Nucleus accumbens (tissue), 56 donors: ENCODE data around the gene RS1.

Experiments used
- DNase-seq, 56 donors: peaks; one replicate each; lab custom pipeline; 2025; lab: John Stamatoyannopoulos, UW

Gene RS1

DNA sequence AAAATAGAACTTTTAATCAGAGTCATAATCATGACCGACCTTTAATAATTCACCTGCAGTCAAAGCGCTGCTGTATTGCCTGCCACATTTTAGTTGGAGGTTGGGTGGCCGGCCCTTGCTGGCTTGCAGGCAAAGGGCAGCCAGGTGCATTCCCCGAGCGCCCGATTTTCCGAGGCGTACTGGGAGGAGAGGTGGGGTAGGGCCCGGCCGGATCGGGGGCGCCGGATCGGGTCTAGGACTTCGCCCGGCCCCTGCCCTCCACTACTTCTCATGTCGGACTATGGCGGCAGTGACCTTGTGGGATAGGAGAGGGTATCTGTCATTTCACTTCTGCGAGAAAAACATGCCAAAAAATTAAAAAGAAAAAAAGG, 2.5 kb upstream of the RS1 start:
- DNase-seq = peak in 28 of 56 donors; percentile 1 to 57 (median 17)

DNA sequence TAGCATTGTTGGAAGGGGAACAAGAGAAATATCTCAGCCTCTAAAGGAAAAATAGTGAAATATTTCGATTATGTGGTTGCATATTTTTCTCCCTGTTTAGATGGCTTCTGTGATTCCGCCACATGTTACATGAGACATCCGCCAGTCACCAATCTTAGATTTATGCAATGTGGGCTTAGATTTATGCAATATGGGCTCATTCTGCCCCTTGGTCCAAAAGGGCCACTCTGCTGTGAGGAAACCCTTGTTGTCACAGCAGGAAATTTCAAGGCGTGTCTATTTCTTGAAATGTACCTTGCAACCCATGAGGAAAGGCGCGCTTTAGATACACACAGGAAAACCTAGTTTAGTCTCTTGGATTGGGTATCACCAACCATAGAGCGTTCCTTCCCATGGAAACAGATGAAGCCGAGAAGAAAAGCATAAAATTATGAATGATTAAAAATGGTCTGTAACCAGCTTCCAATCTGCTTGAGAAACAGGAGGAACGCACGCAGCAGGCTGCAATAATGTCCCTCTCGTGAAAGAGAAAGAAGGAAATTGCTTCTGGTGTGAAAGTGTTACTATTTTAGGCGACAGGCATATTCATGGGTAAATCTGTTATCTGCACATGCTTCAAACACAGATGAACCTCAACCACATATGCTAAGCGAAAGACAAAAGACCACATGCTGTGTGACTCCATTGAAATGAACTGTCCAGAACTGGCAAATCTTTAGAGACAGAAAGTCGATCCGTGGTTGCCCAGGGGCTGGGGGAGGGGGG, 3.7 kb downstream of the RS1 start:
- no peak for DNase-seq

DNA sequence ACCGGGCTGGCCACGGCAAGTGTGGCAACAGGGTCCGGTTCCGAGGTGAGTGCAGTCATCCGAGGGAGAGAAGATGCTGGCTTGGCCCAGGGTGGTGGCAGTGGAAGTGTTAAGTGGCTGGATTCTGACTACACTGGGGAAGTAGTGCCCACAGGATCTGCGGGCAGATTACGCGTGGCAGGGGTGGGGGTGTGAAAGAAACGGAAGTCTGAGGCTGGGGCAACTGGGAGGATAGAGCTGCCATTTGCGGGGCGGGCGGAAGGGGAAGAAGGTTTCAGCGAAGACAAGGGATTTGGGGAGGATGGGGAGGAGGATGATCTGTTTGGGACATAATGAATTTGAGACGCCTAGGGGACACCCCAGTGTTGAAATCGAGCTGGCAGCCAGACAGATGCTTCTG, 5.3 kb downstream of the RS1 start:
- no peak for DNase-seq

DNA sequence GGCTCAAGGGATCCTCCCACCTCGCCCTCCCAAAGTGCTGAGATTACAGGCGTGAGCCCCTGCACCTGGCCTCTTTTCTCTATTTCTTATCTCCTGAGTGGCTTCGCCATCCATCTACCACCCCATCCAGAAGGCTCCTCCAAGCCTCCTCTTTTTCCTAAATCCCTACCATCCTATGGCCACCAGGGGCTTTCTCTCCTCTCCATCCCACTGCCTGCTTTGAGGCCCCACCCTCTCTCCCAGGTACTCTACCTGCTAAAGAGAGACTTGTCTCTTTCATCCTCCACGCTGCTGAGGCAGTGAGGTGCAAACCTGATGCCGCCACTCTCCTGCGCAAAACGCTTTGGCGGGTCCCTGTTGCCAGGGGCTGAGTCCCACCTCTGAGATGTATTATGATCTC, 7.0 kb downstream of the RS1 start:
- no peak for DNase-seq

DNA sequence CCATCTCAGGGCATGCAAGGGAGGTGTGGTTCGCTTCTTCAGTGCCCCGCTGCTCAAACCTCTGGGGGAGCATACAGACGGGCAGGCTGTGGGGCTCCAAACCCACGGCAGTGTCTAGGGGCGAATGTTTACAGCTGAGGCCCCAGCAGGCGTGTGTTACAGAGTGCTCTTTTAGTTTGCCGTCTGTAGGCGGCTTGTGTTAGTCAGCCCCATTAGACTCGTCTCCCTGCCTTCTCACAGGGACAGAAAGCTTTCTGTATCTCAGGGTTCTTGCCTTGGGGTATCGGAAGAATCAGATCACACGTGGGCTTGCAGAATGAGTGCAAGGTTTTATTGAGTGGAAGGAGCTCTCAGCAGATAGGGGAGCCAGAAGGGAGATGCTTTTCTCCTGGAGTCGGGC, 10.6 kb downstream of the RS1 start:
- peak in 3 of 56 donors; percentile 8 to 19 (median 16) for DNase-seq

DNA sequence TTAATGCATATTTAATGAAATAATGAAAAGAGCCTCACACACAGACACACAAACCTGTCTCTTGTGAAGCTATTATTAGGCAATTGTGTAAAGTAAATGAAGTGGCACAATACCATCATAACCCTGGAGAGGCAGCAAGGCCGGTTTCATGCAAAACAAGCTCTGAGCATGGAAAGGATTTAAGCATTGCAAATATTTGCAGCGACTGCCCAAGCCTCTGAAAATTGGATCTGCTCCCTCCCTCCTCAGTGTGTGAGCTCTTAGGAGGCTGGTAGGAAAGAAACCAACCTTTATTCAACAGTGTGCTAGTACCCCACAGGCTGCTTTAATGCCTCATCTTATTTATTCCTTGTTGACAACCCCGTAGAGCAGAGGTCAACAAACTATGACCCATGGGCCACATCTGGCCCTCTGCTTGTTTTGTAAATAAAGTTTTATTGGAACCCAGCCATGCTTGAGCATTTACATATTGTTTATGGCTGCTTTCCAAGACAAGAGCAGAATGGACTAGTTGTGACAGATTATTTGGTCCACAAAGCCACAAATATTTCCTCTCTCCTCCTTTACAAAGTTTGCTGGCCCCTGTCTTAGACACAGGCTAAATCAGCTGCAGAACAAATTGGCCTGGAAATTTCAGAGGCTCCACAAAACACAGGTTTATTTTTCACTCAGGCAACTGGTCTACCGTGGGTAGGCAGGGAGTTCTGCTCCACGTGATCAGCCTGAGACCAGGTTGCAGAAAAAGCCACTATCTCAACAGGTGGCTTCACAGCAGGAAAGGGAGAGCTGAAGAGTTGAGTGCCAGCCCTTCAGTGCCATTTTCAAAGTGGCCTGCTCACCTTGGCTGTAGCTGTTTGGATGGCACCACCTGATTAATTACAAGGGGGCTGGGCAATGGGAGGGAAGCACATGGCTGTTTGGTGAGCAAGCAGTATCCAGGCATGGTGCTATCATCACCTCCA, 16.8 kb downstream of the RS1 start:
- no peak for DNase-seq

DNA sequence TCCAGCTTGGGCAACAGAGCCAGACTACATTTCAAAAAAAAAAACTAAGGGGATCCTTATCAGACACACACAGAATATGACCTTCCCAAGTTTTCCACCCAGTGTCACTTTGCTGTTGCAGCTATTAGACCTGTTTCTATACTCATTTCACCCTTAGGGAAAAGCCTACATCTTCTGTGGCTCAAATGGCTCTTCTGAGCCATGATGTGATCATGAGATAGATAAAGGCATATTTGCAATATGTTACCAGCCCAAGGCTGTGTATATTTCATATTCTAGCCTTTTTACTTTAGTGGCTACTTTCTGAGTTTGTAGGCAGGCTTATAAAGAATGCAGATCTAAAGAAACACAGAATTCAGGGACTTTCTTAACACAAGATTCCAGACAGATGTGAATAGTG, 19.3 kb downstream of the RS1 start:
- DNase-seq = no peak

DNA sequence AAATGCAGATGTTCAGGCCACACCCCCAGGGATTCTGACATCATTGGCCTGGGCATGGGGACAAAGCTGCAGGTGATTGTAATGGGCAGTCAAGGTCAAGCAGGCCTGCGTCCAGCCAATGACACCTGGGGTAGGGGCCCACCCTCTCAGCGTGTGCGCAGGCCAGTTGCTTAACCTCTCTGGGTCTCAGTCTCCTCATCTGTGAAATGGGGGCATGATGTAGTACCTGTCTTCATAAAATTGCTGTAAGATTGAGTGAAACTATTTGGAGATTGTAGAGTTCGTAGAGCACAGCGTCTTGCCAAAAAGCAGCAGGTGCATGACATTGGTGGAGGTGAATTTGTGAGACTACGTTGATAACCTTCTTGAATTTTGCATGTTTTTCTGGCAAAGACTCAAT, 21.2 kb downstream of the RS1 start:
- no peak for DNase-seq

DNA sequence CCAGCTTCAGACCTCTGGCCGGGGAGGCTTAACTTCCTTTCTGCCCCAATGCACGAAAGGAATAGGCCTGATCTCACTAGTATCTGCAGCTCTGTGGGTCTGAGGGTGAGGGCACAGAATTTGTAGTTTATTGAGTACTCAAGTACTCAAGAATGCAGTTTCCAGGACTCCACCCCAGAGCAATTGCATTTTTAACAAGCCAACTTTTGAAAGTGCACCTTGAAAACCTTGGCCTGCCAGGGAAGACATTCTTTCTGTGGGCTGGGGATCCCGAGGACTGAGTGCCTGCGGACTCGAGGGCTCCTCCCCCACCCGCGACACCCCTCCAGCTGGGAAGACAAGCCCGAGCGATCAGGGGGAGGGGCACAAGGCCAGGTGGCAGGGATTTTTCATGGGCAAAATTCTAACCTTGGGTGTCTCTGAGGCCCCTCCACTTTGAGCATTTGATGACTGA, 22.4 kb downstream of the RS1 start:
- no peak for DNase-seq

DNA sequence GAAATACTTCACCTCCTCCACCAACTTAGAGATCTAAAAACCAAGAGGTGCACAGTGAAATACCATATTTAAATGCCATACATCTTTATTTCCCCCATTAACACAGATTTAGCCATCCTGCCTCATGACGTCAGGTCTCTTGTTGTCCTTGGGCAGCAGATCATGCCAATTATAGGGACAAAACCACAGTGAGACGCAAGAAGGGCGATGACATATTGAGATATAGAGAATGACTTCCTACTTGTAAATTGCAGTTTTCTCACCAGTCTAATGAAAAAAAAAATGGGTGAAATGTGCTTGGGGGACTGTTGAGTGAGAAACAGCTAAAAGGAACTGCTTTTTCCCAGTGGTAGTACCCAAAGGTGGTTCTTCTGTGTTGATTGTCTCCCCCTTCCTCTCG, 24.3 kb downstream of the RS1 start:
- DNase-seq = no peak

DNA sequence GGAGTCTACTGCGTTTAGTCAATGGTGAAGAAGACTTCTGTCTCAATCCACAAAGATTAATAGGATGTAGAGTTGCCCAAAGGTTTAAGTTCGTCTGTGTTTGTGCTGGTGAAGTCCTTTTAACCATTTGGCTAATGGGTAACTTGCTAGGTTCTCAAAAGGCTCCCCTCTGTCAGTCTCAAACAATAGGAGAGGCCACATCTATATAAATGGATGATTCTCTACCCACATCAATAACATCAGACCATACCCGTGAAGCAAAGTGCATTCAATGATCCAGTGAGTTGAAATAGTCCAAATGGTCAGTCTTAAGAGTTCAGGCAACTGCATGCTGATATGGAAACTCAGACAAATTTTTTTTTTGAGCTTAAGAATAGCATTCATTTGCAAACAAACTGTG, 28.1 kb downstream of the RS1 start:
- DNase-seq = no peak

DNA sequence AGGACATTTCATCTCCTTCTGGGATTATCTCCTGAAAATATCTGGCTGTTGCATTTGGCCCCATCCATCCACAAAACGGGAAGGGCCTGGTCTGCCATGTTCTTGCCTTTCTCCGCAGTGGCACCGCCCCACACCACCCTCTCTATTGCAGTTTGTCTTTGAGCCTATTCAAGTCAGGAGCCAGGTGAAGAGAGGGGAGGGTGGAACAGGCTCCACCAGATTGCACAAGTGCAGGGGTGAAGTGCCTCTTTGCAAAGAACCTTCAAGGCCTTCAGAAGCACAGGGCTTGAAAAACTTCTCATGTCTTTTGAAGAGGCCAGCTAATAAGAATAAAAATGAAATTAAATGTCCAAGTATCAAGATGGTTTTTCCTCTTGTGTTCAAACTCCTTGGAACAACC, 28.7 kb downstream of the RS1 start:
- no peak for DNase-seq

DNA sequence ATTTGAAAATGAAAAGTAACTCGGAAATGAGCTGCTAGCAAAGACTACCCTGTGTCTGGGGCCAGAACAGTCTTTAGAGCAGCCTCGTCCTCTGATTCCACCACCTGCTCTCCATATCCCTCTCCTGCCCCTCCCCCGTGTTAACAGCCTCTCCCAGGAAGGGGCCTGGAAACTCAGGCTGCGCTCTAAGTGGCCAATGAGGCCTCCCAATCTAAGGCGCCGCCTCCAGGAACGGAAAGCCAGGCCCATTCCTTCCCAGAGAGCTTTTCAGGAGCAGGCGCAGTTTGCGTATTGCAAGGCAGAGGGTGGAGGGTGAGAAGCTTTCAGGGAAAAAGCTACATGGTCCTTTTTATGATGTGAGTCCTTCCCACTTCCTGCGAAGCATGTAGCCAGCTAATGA, 31.2 kb downstream of the RS1 start:
- DNase-seq = no peak

DNA sequence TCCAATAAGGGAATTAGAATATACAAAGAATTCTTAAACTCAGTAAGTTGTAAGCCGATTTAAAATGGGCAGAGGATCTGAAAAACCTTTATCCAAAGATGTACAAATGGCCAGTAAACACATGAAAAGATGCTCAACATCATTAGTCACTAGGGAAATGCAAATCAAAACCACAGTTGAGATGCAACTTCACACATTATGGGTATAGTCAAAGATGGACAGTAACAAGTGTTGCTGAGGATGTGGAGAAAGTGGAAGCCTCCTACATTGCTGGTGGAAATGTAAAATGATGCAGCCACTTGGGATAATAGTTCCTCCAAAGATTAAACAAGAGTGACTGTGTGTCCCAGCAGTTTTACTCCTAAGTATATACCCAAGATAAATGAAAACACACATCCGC, 32.6 kb downstream of the RS1 start:
- no peak for DNase-seq

DNA sequence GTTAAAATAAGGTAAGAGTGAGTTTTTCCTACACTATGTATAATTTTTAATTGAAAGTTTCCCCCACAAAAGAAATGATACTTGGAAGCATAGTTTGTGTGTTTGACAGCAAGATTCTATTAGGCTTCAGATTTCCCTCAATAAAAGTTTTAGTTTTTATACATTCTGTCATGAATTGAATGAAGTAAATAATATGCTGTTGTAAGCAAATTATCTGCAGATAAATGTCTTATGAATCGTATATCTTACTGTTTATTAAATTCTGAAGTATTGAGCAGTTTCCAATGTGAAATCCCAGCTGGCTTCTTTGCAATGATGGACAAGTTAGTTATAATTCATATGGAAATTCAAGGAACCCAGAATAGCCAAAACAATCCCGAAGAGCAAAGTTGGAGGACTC, 33.5 kb downstream of the RS1 start:
- DNase-seq = no peak

DNA sequence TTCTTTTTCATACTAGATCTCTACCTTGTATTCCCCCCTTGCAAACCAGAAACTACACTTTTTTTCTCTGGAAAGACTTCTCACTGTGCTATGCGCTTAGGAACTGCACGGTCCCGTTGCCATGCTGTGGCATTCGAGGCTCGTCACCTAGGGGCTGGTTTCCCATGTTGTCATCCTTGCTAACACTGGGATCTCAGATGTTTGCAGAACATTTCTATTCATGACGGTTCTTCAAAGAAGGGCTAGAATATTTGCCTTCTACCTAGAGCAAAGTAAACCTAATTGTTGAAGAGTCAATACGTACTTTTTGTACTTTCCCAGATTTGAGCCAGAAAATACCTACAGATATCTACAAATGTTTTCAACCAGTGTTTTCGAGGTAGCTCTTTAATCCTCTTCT, 41.0 kb downstream of the RS1 start:
- DNase-seq = no peak

DNA sequence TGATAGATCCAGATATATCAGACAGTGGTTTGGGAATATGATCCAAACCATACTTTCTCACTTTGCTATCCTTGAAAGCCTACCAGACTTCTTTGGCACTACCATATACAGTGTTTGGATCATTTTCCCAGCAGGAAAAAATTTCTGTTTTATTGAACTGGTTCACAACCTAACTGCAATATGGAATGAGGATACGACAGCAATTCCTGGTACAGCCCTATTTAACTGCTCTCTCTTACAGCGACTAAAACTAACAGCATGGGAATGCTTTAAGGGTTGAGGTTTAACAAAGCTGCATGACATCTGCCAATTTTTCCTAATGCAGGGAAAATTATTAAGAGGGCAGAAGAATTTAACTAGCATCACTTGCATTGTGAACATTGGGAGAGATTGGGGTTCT, 47.3 kb downstream of the RS1 start:
- no peak for DNase-seq

DNA sequence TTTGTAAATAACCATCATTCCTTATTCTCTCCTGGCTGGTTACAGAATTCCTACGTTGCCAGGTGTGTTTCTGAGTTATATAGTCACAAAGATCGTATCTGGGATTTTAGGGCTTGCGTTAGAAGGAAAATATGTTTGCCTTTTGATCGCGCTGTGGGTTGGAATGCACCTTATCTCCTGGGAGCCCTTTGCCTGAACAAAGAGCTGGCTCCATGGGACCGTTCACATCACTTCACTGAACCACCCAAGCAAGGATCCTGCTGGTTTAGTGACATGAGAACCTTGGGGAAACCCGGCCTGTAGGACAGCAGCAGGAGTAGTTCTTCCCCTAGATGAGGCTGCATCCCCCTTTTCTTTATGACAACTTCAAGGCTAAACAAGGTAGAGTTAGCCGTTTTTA, 51.6 kb downstream of the RS1 start:
- no peak for DNase-seq

DNA sequence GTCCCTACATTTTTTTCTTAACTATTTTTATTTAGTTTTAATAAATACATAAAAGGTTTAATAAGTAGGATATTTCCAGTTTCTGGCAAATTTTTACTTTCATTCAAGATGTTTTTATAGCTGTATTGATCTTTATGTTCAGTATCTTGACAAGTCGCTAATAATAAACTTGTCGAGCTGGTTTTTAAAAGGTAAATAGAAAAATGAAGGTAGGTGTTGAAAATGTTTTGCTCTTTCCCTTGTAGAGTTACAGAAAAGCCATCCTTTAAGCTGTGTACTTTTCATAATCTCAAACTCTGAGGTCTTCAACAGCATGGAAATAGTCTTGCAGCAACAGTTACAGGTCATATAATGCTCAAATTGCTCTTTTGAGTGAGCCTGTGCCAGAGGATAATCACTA, 52.6 kb downstream of the RS1 start:
- DNase-seq = no peak

DNA sequence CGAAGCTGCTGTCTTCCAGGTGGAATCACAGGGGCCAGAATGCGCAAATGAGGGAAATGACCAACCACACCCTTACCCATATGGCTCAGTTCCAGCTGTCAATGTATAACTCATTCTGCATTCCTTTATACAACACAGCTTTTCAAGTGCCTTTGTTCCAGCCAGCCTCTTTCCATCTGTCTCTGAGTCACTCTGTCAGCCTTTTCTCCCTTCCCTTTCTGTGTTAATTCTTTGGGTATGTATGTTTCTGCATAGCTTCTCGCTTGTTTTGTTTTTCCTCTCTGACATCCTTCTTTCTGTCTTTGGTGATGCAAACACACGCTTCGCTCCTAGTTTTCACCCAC, 54.5 kb downstream of the RS1 start:
- no peak for DNase-seq

DNA sequence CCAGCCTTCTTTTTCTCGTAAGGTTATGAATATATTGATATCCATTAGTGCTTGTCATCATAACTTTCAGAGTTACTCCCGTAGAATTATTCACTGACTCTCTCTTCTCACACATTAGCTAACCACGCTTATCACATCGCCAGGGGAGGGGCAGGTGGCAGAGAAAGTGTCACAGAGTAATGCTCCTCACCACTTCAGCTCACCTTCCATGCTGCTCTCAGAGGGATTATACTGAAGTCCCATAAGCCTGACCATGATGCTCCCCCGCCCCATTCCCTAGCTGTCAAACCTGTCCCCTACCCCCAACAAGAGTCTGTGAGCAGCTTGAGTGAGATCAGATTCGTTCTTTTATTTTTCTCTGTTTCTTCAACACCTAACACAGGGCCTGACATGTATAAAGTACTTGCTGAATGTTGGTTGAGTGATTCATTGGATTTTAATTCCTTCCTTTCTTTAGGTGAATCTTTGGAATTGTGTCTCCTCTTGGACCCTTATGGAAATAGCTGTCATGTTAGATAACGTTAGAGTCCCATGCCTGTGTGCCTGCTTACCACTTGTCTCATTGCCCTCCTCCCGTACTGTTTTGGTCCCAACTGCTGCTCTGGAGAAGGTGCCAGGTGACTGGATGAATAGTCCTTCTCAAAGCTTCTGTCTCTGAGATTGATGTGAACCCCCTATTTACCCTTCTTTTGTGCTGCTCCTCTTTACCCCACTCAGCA, 55.1 kb downstream of the RS1 start:
- peak in 4 of 56 donors; percentile 0 to 5 (median 2) for DNase-seq
